Right renal cortex interstitium (tissue), 3 donors: ENCODE results near the gene HAP1. TPM values are rescaled to one million over a fixed set of nuclear protein-coding genes. Genes with fewer than 3 reads are reported as not detected.
"Not testable (repeated sequence)": the region's sequence is repeated elsewhere in the genome, so short reads cannot be mapped to it uniquely, and the experiment has no call there.

ENCODE experiments used
- DNase-seq, 3 donors: peaks; one replicate each; pipeline ENCODE4 v3.0.0-alpha.2; 2013; ENCODE audit warnings: low read depth in 3 of 3, low spot score in 2 of 3
- polyA plus RNA-seq, 3 donors: library from polyadenylated mRNA; unstranded; fragments of 120-200 nt; gene quantifications; one replicate each; pipeline ENCODE4 v1.2.1, GENCODE V29; 2013; ENCODE audit not compliant: insufficient read length in 3 of 3

HAP1 gene
- polyA plus RNA-seq, 3 donors, result 0.69 to 1.1 (median 0.98) TPM

DNA sequence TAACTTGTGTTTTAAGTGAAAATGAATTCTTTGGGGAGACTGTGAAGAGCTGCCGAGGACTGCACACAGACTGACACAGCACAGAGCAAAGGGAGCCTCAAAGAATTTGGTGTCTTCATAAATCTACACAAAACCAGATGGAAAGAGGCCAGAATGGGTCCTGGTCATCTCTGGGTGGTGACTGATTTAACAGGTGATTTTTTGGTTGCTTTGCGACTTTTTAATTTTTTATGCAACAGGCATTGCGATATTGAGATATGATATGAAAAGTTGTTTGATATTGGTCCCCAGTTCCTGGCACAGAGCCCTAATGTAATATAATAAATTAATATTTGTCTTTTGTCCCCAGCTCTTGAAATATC is 58.4 kb downstream of the HAP1 start:
- no peak for DNase-seq

DNA sequence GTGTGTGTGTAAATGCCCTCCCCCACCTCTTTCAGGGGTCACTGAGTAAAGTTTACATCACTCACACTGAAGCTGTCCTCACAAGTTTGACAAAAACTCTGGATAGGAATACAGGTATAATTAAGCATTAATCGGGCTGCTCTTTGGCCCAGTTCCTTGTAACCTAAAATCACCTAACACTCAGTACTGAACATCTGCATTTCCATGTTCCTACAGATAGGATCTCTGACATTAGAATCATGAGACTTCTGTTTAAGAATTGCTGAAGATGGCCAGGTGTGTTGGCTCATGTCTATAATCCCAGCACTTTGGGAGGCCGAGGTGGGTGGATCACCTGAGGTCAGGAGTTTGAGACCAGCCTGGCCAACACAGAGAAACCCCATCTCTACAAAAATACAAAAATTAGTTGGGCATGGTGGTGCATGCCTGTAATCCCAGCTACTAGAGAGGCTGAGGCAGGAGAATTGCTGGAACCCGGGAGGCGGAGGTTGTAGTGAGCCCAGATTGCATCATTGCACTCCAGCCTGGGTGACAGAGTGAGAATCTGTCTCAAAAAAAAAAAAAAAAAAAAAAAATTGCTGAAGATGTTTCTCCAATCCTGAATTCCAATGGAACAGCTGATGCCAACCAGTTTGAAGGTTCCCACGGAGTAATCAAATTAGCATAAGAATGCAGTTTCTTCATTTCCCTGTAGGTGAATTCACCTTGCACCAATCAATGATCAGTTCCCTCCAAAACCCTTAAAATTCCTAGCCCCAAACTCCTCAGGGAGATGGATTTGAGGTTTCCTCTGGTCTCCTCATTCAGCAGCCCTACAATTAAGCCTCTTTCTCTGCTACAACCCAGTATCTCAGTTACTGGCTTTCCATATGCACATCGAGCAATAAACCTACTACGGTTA is 59.0 kb downstream of the HAP1 start:
- DNase-seq, result not testable (repeated sequence)

Other genes starting within 250 kb of the HAP1 start
- not detected for gene KRT36, start 244.7 kb downstream of the HAP1 start, polyA plus RNA-seq
- gene KRT13, start 229.0 kb downstream of the HAP1 start, polyA plus RNA-seq, result under 1 TPM in 1 of 3 donors, not detected in 2; 0.34 TPM
- gene KRT15, start 215.8 kb downstream of the HAP1 start, polyA plus RNA-seq, result 1 to 10 TPM in 1 of 3 donors, under 1 TPM in 2; 0.60 to 1.3 (median 0.89) TPM
- gene KRT19, start 206.3 kb downstream of the HAP1 start, polyA plus RNA-seq, result 100 to 1,000 TPM; 139 to 220 (median 177) TPM
- gene KRT9, start 162.6 kb downstream of the HAP1 start, polyA plus RNA-seq, result not detected
- under 1 TPM; 0.28 to 0.55 (median 0.35) TPM for gene KRT14, start 147.7 kb downstream of the HAP1 start, polyA plus RNA-seq
- not detected for gene KRT16, start 121.9 kb downstream of the HAP1 start, polyA plus RNA-seq
- 1 to 10 TPM in 2 of 3 donors, under 1 TPM in 1; 0.98 to 1.6 (median 1.2) TPM for gene KRT17, start 110.1 kb downstream of the HAP1 start, polyA plus RNA-seq
- 100 to 1,000 TPM; 766 to 777 (median 774) TPM for gene EIF1, start 45.8 kb downstream of the HAP1 start, polyA plus RNA-seq
- not detected for gene GAST, start 22.3 kb downstream of the HAP1 start, polyA plus RNA-seq
- 100 to 1,000 TPM; 170 to 196 (median 178) TPM for gene JUP, start 52.1 kb upstream of the HAP1 start, polyA plus RNA-seq
- gene P3H4, start 77.3 kb upstream of the HAP1 start, polyA plus RNA-seq, result 10 to 100 TPM; 32.8 to 40.6 (median 39.3) TPM
- gene FKBP10, start 78.4 kb upstream of the HAP1 start, polyA plus RNA-seq, result 100 to 1,000 TPM; 123 to 139 (median 125) TPM
- gene NT5C3B, start 101.6 kb upstream of the HAP1 start, polyA plus RNA-seq, result 100 to 1,000 TPM in 2 of 3 donors, 10 to 100 TPM in 1; 99.0 to 122 (median 108) TPM
- gene KLHL10, start 103.2 kb upstream of the HAP1 start, polyA plus RNA-seq, result under 1 TPM; 0.17 to 0.28 (median 0.24) TPM
- gene KLHL11, start 130.8 kb upstream of the HAP1 start, polyA plus RNA-seq, result 10 to 100 TPM in 1 of 3 donors, 1 to 10 TPM in 2; 8.2 to 10.5 (median 9.5) TPM
- gene ACLY, start 184.3 kb upstream of the HAP1 start, polyA plus RNA-seq, result 10 to 100 TPM; 80.8 to 94.8 (median 86.0) TPM
- 1 to 10 TPM; 5.5 to 6.9 (median 6.5) TPM for gene ODAD4, start 196.0 kb upstream of the HAP1 start, polyA plus RNA-seq
- 10 to 100 TPM; 58.1 to 62.3 (median 60.6) TPM for gene CNP, start 232.2 kb upstream of the HAP1 start, polyA plus RNA-seq